Measurements from ENCODE around the gene TRAPPC2.

DNA sequence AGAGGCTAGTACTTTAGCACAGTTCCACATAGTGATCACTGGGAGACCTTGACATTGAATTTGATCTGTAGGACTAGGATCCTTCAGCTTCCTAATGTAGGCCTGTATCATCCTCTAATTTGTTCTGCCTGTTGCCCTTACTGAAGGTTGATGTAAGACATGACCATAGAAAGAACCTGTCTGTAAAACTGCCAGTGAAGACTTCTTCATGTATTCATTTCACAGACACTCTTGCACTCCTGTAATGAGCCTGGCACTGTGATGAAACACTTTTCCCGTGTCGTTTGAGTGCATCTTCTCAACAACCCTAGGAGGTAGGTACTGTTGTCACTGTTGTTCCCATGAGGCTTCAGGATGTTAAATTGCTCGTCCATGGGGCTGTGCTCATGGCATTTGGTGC is 30.8 kb downstream of the TRAPPC2 start:
- TF ChIP-seq CHD1 (IDR thresholded peaks at IDR 0.05; ENCODE audit: low read depth, low read length) (no peak), POLR2A (IDR thresholded peaks at IDR 0.05; ENCODE audit: low read depth, low read length) (no peak), MXI1 (IDR thresholded peaks at IDR 0.05; ENCODE audit: borderline replicate concordance, low read depth, low read length) (no peak), SMC3 (IDR thresholded peaks at IDR 0.05; ENCODE audit: low read depth, low read length) (no peak), CEBPB (IDR thresholded peaks at IDR 0.05; ENCODE audit: low read depth, low read length) (no peak), BHLHE40 (IDR thresholded peaks at IDR 0.05; ENCODE audit: low read depth, low read length) (no peak), RAD21 (IDR thresholded peaks at IDR 0.05; ENCODE audit: low read length) (no peak), NFE2L2 (IDR thresholded peaks at IDR 0.05; ENCODE audit: low read depth, low read length) (no peak), RFX5 (IDR thresholded peaks at IDR 0.05; ENCODE audit: low read depth, low read length) (no peak), FOS (IDR thresholded peaks at IDR 0.05; ENCODE audit: low read depth, low read length) (no peak)
- TF ChIP-seq, protein P1, sequence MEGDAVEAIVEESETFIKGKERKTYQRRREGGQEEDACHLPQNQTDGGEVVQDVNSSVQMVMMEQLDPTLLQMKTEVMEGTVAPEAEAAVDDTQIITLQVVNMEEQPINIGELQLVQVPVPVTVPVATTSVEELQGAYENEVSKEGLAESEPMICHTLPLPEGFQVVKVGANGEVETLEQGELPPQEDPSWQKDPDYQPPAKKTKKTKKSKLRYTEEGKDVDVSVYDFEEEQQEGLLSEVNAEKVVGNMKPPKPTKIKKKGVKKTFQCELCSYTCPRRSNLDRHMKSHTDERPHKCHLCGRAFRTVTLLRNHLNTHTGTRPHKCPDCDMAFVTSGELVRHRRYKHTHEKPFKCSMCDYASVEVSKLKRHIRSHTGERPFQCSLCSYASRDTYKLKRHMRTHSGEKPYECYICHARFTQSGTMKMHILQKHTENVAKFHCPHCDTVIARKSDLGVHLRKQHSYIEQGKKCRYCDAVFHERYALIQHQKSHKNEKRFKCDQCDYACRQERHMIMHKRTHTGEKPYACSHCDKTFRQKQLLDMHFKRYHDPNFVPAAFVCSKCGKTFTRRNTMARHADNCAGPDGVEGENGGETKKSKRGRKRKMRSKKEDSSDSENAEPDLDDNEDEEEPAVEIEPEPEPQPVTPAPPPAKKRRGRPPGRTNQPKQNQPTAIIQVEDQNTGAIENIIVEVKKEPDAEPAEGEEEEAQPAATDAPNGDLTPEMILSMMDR (conservative IDR thresholded peaks at IDR 0.05; ENCODE audit: low read depth, low read length): no peak
- TF ChIP-seq, protein P2, sequence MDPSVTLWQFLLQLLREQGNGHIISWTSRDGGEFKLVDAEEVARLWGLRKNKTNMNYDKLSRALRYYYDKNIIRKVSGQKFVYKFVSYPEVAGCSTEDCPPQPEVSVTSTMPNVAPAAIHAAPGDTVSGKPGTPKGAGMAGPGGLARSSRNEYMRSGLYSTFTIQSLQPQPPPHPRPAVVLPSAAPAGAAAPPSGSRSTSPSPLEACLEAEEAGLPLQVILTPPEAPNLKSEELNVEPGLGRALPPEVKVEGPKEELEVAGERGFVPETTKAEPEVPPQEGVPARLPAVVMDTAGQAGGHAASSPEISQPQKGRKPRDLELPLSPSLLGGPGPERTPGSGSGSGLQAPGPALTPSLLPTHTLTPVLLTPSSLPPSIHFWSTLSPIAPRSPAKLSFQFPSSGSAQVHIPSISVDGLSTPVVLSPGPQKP (IDR thresholded peaks at IDR 0.05; ENCODE audit: borderline replicate concordance, low read depth, low read length): no peak
- TF ChIP-seq, protein P3, sequence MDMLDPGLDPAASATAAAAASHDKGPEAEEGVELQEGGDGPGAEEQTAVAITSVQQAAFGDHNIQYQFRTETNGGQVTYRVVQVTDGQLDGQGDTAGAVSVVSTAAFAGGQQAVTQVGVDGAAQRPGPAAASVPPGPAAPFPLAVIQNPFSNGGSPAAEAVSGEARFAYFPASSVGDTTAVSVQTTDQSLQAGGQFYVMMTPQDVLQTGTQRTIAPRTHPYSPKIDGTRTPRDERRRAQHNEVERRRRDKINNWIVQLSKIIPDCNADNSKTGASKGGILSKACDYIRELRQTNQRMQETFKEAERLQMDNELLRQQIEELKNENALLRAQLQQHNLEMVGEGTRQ (IDR thresholded peaks at IDR 0.05; ENCODE audit: low read depth, low read length): no peak
